GM12872 (cell line): ENCODE measurements around the gene CHD9.

Source experiments
- TF ChIP-seq, protein P1 (sequence below): IDR thresholded peaks from 3 replicates; pipeline ENCODE4 v1.5.1; 2011; ENCODE audit warnings: low read depth, mild to moderate bottlenecking, low read length, moderate library complexity; ENCODE audit not compliant: insufficient read depth

The CHD9 gene, protein sequence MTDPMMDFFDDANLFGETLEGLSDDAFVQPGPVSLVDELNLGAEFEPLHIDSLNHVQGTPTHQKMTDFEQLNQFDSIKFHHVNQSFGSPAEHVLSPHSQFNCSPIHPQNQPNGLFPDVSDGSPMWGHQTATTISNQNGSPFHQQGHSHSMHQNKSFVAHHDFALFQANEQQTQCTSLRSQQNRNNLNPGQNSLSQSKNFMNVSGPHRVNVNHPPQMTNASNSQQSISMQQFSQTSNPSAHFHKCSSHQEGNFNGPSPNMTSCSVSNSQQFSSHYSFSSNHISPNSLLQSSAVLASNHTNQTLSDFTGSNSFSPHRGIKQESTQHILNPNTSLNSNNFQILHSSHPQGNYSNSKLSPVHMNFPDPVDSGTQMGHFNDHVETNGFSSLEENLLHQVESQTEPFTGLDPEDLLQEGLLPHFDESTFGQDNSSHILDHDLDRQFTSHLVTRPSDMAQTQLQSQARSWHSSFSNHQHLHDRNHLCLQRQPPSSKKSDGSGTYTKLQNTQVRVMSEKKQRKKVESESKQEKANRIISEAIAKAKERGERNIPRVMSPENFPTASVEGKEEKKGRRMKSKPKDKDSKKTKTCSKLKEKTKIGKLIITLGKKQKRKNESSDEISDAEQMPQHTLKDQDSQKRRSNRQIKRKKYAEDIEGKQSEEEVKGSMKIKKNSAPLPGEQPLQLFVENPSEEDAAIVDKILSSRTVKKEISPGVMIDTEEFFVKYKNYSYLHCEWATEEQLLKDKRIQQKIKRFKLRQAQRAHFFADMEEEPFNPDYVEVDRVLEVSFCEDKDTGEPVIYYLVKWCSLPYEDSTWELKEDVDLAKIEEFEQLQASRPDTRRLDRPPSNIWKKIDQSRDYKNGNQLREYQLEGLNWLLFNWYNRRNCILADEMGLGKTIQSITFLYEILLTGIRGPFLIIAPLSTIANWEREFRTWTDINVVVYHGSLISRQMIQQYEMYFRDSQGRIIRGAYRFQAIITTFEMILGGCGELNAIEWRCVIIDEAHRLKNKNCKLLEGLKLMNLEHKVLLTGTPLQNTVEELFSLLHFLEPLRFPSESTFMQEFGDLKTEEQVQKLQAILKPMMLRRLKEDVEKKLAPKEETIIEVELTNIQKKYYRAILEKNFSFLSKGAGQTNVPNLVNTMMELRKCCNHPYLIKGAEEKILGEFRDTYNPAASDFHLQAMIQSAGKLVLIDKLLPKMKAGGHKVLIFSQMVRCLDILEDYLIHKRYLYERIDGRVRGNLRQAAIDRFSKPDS (N-terminal part only)

DNA sequence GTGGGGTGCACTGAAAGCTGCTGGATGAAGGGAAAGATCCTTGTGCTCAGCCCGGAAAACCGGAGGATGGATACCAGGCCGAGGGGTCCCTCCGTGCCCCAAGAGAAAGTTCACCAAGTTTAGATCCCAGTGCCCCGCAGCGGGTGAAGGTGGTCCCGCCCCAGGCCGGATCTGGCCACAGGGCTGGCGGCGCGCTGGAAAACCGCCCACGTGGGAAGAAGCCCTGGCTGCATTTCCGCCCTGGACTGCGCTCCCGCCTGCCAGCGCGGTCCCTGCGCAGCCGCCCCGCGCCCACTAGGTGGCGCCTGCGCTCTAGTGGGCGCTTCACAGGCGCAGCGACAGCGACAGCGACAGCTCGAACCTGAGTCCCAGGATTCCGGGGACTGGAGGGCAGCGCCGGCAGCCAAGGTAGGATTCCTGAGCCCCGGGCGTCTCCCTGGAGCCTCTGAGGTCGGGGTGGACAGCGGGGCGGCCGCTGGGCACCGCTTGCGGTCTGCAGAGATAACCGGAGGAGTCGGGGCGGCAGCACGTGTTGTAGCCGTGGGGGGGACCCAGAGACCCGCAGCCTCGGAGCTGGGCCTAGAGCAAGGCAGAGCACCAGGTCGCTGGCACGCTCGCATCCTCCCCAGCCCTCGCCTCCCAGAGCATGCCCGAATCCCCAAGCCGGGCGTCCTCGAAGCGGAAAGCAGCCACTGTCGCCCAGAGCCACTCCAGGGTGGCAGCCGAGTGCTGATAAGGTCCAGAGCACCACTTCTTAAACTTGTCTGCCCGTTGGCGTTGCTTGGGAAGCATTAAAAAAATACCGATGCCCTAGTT lies at the start of gene CHD9:
Gene CHD9, plus strand, starts transcription at position 322 of the 816 bp plus-strand sequence. CDS start 101,099 bp downstream, outside the sequence.
- TF ChIP-seq, protein P1, sequence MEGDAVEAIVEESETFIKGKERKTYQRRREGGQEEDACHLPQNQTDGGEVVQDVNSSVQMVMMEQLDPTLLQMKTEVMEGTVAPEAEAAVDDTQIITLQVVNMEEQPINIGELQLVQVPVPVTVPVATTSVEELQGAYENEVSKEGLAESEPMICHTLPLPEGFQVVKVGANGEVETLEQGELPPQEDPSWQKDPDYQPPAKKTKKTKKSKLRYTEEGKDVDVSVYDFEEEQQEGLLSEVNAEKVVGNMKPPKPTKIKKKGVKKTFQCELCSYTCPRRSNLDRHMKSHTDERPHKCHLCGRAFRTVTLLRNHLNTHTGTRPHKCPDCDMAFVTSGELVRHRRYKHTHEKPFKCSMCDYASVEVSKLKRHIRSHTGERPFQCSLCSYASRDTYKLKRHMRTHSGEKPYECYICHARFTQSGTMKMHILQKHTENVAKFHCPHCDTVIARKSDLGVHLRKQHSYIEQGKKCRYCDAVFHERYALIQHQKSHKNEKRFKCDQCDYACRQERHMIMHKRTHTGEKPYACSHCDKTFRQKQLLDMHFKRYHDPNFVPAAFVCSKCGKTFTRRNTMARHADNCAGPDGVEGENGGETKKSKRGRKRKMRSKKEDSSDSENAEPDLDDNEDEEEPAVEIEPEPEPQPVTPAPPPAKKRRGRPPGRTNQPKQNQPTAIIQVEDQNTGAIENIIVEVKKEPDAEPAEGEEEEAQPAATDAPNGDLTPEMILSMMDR: peak; percentile 95

DNA sequence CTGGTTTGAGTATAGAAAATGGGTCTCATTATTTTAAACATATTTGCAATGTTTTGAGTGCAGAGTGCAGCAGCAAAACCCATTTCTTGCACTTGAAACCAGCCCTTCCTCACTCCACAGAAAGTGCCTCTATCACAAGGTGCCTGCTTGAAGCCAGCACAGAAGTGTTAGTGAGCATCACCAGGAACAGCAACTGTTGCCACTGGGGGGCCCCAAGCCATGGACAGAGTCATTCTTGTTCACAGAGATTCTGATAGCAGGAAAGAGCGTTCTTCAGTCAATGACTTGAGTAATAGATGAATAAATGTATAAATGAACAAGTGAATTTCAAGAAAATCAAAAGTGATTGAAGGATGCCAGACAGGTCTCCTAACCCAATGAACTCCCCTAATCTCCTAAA lies 47.7 kb upstream of the CHD9 start:
- TF ChIP-seq, protein P1: peak; percentile 27; the same call in 1 of the 3 replicates

DNA sequence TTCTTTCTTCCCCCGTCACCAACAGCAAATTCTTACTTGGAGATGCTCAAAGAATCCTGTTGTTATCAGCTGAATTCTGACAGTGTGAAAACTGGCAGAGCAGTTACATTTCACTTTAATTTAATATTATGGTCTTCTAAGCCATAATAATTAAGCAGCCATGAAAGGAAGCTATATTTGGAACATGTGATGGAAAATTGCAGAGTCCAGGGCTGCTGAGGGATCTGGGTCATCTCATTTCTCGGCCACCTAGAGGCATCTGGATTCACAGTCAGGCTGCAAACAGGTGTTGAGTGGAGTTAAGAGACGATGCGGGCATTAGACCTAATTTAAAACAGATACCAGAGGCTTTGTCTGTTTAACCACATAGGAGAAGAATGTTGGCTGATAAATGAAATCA lies 40.5 kb upstream of the CHD9 start:
- TF ChIP-seq, protein P1: no peak

DNA sequence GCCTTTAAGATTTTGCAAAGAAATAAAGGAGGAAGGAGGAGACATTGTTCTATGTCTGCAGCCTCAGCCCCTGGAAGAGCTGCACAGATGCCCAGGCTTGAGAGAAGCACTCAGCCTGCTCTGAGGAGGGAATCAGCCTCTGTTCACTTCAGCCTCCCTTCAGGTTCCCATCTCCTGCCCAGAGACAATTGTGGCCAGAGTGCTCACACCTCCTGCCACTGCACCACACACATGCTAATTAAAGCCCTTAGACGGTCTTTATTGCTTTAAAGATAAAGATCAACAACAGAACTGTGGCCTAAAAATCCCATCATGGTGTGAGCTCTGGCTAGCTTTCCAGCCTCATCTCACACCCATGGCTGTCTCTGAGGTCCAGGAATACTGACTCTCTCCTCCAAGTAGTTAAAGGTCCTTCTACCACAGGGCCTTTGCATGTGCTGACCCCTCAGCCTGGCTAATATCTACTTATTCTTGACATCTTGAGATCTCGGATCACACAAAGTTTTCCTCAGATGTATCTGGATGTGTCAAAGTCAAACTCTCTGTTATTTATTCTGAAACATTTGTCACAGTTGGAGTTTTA lies 35.9 kb upstream of the CHD9 start:
- TF ChIP-seq, protein P1: no peak

DNA sequence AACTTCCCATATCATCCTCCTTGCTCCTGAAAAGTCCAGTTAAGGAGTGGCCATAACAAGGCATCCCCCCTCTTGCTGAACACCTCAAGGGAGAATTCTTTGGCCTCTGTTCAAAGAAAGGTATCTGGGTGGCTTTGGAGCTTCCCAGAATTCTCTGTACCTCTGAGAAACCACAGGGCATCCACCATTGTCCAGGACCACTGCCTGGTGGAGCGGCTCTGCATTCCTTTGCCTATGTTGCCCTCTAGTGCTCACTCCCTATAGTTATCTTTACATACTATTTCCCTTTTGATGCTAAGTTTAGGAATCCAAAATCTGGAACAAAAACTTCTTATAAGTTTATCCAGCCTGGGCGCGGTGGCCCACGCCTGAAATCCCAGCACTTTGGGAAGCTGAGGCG lies 32.4 kb upstream of the CHD9 start:
- TF ChIP-seq, protein P1: peak; percentile 52

DNA sequence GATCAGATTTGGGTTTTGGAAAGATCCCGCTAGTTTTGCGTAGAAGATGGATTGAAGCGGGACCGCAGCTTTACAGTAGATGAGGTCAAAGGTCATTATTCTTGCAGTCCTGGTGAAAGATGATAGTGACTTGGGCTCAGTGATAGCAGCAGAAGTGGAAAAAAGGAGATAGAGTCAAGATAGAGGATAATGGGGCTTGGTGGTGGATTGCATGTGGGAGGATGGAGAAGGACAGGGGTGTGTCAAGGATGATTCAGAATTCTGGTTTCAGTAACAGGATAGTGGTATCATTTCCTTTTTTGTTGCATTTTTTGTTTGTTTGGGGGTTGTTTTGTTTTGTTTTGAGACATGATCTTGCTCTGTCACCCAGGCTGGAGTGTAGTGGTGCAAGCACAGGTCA lies 30.7 kb upstream of the CHD9 start:
- TF ChIP-seq, protein P1: no peak
